Stimulated activated CD8-positive, alpha-beta memory T cell treated with anti-CD3 and anti-CD28 coated beads, Interleukin-7, amount 100 ng/mL, for 48 hours (primary cell): ENCODE results near the gene CCDC86.

Source experiments
- DNase-seq, 2 donors: peaks; one replicate each; pipeline ENCODE4 v3.0.0-alpha.2; 2020; ENCODE audit warnings: low read depth in 1 of 2; ENCODE audit errors: extremely low read depth in 1 of 2

The CCDC86 gene

DNA sequence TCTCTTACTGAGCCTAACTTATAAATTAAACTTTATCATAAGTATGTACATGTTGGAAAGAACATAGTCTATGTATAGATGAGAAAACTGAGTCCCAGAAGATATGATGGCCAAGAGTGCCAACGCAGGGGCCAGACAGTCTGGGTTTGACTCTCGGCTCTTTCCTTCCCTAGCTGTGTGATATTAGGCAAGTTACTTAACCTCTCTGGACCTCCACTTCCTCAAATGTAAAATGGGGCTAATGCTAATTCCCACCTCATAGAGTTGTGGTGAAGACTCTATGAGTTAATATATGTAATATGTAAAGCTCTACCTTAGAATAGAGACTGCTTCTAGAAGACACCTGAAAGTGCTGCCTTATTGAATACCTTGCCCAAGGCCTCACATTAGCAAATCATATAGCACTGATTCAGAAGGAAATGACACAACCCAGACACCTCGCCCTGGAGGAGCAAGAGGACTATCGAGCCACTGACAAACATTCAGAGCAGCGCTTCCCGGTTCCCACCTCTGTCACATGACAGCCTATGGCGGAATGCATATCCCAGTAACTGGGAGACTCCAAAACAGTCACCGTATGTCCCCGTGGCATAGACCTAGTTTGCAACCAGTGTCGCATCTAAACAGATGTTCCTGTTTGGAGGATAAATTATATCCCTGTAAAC lies 11.3 kb upstream of the CCDC86 start:
- no peak for DNase-seq

DNA sequence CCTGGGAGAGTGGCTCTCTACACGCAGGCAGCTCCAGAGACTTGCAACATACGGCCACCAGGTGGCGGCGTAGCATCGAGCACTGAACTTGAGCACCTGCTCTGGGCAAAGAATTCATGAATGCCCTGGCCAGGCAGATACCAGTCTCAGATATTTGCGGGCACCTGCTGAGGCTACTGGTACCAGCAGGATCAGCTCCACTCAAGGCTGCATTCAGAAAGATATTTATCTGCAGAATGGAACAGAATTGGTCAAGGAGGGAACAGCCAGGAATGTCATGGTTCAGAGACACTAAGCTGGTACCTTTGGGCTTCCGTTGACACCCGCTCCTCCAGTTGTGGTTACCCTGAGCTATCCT lies 10.8 kb upstream of the CCDC86 start:
- DNase-seq, result peak; percentile 32 to 64

- no peak for DNase-seq
Observed at GRCh38 chr11:60831501-60832079, 10.3 kb upstream of the CCDC86 start.

DNA sequence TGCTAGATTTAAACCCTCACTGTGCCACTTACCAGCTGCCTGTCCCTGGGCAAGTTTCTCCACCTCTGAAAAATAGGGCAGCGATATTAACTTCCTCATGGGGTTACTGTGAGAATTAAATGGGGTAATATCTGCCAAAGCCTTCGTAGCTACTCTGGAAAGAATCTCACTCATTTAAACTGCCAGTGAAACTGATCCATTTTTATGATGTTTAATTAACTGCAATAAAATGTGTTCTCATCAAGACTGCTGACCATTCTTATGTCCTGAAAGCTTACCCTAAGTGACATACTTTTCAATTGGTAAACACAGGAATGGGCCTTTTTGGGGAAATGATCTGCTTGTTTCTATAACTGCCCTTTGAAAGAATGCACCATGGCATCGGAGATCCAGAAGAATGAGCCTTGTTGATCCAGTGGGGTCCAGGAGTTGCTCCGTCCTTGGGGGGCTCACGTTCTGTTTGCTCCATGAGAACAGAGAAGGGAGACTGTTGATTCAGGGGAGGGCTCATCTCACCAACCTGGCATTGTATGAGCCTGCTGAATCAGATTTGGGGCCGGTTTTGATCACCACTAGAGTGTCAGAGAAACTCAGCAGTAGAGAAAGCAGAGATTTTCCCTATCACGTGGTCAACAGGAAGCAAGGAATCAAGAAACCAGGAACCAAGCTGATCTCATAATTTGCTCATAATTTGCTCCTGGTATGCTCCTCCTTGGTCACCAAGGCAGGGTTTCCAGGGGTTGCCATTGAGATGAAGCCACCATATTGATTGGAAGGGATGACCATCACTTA lies 7.0 kb upstream of the CCDC86 start:
- DNase-seq, result no peak

DNA sequence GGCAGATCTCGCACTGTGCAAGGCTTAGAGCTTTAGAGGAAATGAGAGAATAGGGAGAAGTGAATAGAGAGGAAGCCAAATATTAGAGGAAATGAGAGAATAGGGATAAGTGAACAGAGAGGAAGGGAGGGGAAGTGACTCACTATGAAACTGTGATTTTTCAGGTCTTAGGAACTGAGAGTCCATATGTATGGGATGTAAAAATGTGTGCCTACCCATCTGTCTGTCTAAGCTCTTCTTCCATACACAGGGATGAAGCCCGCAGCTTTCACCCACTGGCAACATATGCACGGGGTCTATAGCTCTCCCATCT lies 6.4 kb upstream of the CCDC86 start:
- DNase-seq, result no peak

GRCh38 chr11:60836866-60837515 lies 4.9 kb upstream of the CCDC86 start:
- DNase-seq, result no peak

- no peak for DNase-seq
Observed at GRCh38 chr11:60838132-60838531, 3.8 kb upstream of the CCDC86 start.

DNA sequence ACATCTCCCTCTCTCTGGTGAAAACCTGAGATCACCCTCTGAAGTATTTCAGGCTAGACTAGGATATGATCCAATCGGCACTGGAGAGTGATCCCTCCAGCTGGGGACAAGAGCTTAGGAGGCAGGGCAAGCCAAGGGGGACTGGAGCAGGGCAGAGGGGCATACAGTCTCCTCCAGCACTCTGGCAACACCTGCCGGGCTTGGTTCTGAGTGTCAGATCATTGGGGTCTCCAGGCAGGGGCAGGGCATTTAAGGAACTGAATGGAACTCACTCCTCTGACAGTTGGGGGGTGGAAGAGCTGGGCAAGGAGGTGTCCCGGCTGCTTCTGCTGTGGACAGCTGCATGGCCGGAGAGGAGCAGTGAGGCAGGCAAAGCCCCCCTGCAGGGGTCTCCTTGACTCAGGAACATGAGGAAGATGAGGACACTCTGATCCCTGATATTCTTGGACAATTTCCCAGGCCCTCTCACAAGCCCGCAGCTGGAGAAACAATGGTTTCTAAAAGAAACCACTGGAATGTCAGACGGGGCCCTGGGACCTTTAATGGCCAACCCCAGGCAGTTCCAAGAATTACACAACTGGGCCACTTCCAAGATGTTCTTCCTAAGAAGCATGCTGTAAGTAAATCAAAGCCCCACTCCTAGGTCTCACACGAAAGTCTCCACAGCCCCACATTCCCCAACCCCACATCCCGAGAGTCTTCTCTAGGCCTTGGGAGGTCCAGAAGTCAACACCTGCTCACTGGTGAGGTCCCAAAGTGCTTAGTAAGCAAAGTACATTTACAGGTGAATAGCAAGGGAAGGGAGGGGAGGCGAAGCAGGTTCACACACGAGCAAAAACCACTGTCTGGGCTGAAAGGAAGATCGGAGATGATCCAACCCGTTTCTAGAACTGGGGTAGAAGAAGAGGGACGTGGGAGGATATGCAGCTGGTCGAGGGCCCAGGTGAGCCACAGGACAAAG lies 1.2 kb upstream of the CCDC86 start:
- no peak for DNase-seq

GRCh38 chr11:60842668-60843600 lies 1.0 kb downstream of the CCDC86 start:
- DNase-seq, result no peak

DNA sequence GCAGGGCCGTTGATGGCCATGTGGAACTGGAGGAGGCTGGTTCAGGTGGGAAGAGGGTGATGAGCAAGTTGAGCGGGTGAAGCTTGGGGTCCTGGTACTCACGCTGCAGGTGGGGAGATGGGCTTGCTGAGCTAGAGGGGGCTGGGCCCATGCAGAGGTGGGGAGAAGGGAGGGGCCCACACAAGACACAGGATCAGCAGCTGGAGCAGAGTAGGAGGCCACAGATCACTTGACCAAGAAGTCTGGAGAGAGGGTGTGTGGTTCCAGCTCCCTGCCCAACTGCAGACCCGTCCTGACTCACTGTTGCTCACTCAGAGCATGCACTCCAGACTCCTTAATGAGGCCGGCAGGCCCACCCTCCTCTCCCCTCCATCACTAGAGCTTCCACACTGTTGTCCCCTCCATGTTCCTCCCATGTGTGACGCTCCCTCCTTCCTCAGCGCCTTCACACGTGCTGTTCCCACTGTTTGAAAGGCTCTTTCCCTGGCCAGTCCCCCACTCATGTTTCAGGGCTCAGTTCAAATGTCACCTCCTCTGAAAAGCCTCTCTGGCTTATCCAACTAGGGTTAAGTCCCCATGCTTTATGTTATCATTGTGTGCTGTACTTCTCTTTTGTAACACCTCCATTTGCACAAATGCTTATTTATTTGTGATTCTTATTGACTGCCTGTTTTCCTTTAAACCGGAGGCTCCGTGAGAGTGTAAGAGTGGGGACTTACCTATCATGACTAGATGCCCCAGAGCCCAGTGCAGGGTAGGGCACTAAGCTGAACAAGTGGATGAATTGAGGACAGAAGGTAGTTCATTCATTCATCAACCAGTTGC lies 2.3 kb downstream of the CCDC86 start:
- DNase-seq, result no peak

GRCh38 chr11:60844870-60845221 lies 2.9 kb downstream of the CCDC86 start:
- no peak for DNase-seq

DNA sequence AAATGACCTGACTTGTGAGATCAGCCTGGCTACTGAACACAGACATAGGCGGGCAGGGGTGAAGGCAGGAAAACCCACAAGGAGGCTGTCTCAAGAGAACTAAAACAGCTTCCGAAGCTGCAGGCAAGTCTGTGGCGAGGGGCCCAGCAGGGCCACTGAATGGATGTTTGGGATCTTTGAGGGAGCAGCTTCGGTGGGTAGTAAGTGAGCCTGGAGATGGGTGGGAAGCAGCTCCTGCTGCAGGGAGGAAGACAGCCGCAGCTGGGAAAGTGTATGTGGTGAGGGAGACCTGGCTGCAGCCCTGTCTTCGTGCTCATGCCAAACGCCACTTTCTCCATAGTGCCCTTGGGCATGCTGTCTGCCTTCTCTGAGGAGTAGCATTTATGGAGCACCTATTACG lies 3.4 kb downstream of the CCDC86 start:
- no peak for DNase-seq

GRCh38 chr11:60847281-60847680 lies 5.4 kb downstream of the CCDC86 start:
- no peak for DNase-seq

GRCh38 chr11:60847896-60848295 lies 6.0 kb downstream of the CCDC86 start:
- DNase-seq, result no peak

- DNase-seq, result no peak
Observed at GRCh38 chr11:60848714-60849151, 6.8 kb downstream of the CCDC86 start.

GRCh38 chr11:60849641-60850520 lies 8.0 kb downstream of the CCDC86 start:
- DNase-seq, result no peak

GRCh38 chr11:60851327-60852104 lies 9.6 kb downstream of the CCDC86 start:
- DNase-seq, result no peak
